Right atrium auricular region (tissue), 2 donors: ENCODE measurements around the gene ITGA6. TPM values are rescaled to one million over a fixed set of nuclear protein-coding genes. Genes with fewer than 3 reads are reported as not detected.

Experiments
- DNase-seq: peaks from one replicate; pipeline ENCODE4 v3.0.0-alpha.2; 2019; ENCODE audit warnings: low spot score
- H3K27ac ChIP-seq, 2 donors: fragments of 200-600 bp; sonication (generic); 1 replicate in 1 of 2; 2 replicates in 1 of 2; pipeline ENCODE4 v1.5.1; 2016 to 2019
- H3K27me3 ChIP-seq, 2 donors: fragments of 200-600 bp; sonication (generic); one replicate each; pipeline versions ENCODE4 v1.5.1 to v1.6.0; 2017 to 2019
- H3K36me3 ChIP-seq: fragments of 200-600 bp; sonication (generic); one replicate; pipeline ENCODE4 v1.5.1; 2016
- H3K4me1 ChIP-seq, 2 donors: fragments of 200-600 bp; sonication (generic); one replicate each; pipeline versions ENCODE4 v1.5.1 to v1.6.0; 2017 to 2019
- H3K4me3 ChIP-seq, 2 donors: fragments of 200-600 bp; sonication (generic); 1 replicate in 1 of 2; 2 replicates in 1 of 2; pipeline ENCODE4 v1.5.1; 2017 to 2019; ENCODE audit warnings: mild to moderate bottlenecking in 1 of 2, moderate library complexity in 1 of 2
- H3K9me3 ChIP-seq, 2 donors: fragments of 200-600 bp; sonication (generic); one replicate each; pipeline ENCODE4 v1.5.1; 2019
- CTCF ChIP-seq, 2 donors: fragments of 200-600 bp; sonication (generic); IDR thresholded peaks; one replicate each; pipeline ENCODE4 v1.5.1; 2019; ENCODE audit warnings: antibody characterized with exemption in 2 of 2
- total RNA-seq, 2 donors: library from RNA; depleted of rRNA; stranded (reverse); fragments of >200 nt; gene quantifications; one replicate each; pipeline ENCODE4 v1.1.0, GENCODE V29; 2016

ITGA6 gene
- total RNA-seq, 2 donors from 2014 or later = 31.2 to 54.3 TPM

GRCh38 chr2:172451923-172452322 is 24.5 kb downstream of the ITGA6 start:
- no peak overlapping the region for H3K27ac ChIP-seq
- H3K4me3 ChIP-seq = no peak overlapping the region
- no peaks in the 10 kb centered on the region for H3K9me3 ChIP-seq
- H3K4me1 ChIP-seq = peaks cover 0 to 27% of the 10 kb centered on the region in 2 donors
- no peaks in the 10 kb centered on the region for H3K27me3 ChIP-seq
- no peak for DNase-seq
- no peaks in the 10 kb centered on the region for H3K36me3 ChIP-seq
- no peak for TF ChIP-seq CTCF (IDR thresholded peaks at IDR 0.05)

GRCh38 chr2:172452845-172453244 is 25.5 kb downstream of the ITGA6 start:
- H3K4me3 ChIP-seq = no peak overlapping the region
- no peaks in the 10 kb centered on the region for H3K36me3 ChIP-seq
- TF ChIP-seq CTCF (IDR thresholded peaks at IDR 0.05) = no peak
- no peaks in the 10 kb centered on the region for H3K9me3 ChIP-seq
- H3K27ac ChIP-seq = no peak overlapping the region
- no peaks in the 10 kb centered on the region for H3K27me3 ChIP-seq
- no peak for DNase-seq
- H3K4me1 ChIP-seq = peaks cover 0 to 23% of the 10 kb centered on the region in 2 donors

GRCh38 chr2:172454404-172455120 is 27.2 kb downstream of the ITGA6 start:
- Histone ChIP-seq H3K9me3 (no peaks in the 10 kb centered on the region), H3K27me3 (no peaks in the 10 kb centered on the region), H3K27ac (no peak overlapping the region), H3K36me3 (no peaks in the 10 kb centered on the region), H3K4me3 (no peak overlapping the region), H3K4me1 (peaks cover 0 to 23% of the 10 kb centered on the region in 2 donors)
- no peak for DNase-seq
- no peak for TF ChIP-seq CTCF (IDR thresholded peaks at IDR 0.05)

GRCh38 chr2:172455121-172455515 is 27.7 kb downstream of the ITGA6 start:
- Histone ChIP-seq H3K4me1 (peaks cover 0 to 23% of the 10 kb centered on the region in 2 donors), H3K4me3 (no peak overlapping the region), H3K36me3 (no peaks in the 10 kb centered on the region), H3K27ac (no peak overlapping the region), H3K27me3 (no peaks in the 10 kb centered on the region), H3K9me3 (no peaks in the 10 kb centered on the region)
- DNase-seq = no peak
- TF ChIP-seq CTCF (IDR thresholded peaks at IDR 0.05) = no peak

GRCh38 chr2:172456002-172456401 is 28.6 kb downstream of the ITGA6 start:
- Histone ChIP-seq H3K4me1 (peaks cover 0 to 31% of the 10 kb centered on the region in 2 donors), H3K27me3 (no peaks in the 10 kb centered on the region), H3K27ac (no peak overlapping the region), H3K4me3 (no peak overlapping the region), H3K9me3 (no peaks in the 10 kb centered on the region), H3K36me3 (no peaks in the 10 kb centered on the region)
- no peak for DNase-seq
- TF ChIP-seq CTCF (IDR thresholded peaks at IDR 0.05) = no peak

GRCh38 chr2:172457536-172457935 is 30.1 kb downstream of the ITGA6 start:
- Histone ChIP-seq H3K27ac (no peak overlapping the region), H3K9me3 (no peaks in the 10 kb centered on the region), H3K27me3 (no peaks in the 10 kb centered on the region), H3K36me3 (no peaks in the 10 kb centered on the region), H3K4me1 (peaks cover 0 to 41% of the 10 kb centered on the region in 2 donors), H3K4me3 (no peak overlapping the region)
- no peak for DNase-seq
- no peak for TF ChIP-seq CTCF (IDR thresholded peaks at IDR 0.05)
